ACHN (cell line): ENCODE data around the gene MACF1.

Source experiments
- DNase-seq: peaks from one replicate; pipeline ENCODE4 v3.0.0-alpha.2; 2015
- in situ Hi-C: cut with HindIII; loops from 2 replicates; pipeline ENCODE4 v1.10.0; 2017; ENCODE audit warnings: low sequenced_read_pairs, low pct_ligation_motif_present, low pct_unique_long_range_greater_than_20kb

MACF1 gene

DNA sequence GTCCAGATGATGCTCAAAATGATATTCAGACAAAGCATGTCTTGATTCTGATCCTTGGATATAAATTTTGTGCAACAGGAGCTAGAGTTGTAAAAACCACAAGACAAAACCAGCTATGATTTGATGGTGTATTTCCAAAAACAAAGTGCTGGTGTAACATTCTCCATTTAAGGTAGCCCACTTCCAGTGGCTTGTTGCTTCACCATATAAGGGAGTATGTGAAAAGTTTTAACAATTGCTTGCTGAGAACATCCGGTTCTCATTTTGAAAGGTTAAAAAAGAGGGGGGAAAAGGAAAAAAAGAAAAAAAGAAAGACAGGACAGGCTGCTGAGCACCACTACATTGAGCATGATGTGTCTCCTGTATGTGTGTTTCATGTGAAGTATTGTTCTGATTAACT is 123.6 kb downstream of the MACF1 start:
- in situ Hi-C loops: no loop called here
- DNase-seq: no peak

DNA sequence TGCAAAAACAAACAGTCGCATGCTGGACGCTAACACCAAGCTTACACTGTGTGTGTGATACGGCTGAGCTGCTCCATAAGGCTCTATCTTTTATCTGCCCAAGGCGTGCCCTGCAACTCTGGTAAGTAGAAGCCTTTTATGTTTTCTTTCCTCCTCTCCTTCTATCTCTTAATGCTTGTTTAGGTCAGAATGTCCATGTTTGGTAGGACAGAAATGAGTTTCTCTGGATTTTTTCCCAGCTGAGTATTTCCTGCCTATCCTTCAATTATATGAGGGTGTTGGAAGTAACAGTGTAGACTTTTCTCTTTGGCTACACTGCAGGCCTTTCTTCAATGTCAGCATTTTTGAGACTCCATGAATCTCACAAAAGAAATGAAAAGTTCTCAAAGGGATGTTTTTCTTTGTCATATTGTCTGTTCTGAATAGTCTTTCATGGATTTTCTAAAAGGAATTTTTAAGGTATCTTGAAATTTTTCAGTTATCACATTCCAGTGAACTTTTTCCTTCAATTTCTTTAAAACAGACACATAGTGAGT is 124.2 kb downstream of the MACF1 start:
- in situ Hi-C loops: no loop called here
- DNase-seq: no peak

DNA sequence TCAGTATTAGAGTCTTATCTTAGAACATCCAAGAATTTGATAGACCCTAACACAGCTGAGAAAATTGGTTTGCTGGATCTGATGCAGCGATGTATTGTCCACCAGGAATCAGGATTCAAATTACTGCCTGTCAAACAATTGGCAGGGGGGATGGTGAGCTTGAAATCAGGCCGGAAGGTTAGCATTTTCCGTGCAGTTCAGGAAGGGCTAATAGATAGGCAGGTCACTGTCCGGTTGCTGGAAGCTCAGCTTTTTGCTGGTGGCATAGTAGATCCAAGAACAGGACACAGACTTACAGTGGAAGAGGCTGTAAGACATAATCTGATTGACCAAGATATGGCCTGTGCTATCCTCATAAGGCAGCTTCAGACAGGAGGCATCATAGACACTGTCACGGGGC is 127.2 kb downstream of the MACF1 start:
- in situ Hi-C loops: no loop called here
- DNase-seq: no peak

DNA sequence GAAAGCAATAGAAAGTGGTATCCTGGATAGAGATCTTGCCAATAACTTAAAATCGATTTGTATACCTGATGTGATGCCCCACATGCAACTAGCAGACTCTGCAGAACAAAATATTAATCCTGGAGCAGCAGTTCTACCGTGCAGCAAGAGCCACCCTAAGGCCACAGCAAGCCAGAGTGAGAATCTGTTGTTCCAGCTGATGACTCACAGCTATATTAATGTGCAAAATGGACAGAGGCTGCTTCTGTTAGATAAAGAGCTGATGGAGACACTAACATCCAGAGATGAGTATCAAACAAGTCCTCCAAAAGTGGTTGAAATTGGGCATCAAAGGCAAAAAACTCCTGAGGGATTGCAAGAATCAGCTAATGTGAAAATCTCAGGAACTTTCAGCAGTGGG is 127.8 kb downstream of the MACF1 start:
- no peak for DNase-seq
- in situ Hi-C loops: no loop called here

DNA sequence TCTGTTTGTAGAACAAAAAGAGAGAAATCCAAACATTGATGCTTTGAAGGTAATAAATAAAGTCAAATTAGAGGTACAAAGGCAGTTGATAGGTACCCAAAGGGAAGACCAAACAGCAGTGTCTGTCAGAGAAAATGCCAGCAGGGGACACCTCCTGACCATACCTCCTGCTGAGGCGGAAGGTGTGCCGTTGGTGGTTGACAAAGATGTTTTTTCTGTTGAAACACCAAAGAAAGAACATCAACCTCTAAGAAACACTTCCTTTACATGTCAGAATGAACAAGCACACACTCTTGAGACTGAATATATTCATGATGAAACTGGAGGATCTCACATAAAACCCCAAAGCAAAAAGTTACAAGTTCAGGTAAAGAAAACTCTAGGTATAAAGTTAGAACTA is 128.3 kb downstream of the MACF1 start:
- in situ Hi-C loops: no loop called here
- DNase-seq: no peak

DNA sequence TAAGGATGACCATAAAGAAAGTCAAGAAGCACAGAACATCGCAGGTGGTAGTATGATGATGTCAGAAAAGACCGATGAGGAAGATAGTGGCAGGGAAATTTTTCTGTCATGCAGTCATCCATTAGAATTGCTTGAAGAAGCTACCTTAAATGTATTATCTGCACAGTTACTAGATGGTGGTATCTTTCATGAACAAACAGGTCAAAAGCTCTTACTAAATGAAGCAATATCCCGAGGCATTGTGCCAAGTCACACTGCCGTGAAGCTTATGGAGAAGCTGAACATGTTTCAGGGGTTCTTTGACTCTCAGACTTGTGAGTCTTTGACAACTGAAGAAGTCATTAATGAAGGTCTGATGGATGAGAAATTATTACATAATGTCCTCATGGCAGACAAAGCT is 128.8 kb downstream of the MACF1 start:
- DNase-seq: no peak
- in situ Hi-C loops: no loop called here

DNA sequence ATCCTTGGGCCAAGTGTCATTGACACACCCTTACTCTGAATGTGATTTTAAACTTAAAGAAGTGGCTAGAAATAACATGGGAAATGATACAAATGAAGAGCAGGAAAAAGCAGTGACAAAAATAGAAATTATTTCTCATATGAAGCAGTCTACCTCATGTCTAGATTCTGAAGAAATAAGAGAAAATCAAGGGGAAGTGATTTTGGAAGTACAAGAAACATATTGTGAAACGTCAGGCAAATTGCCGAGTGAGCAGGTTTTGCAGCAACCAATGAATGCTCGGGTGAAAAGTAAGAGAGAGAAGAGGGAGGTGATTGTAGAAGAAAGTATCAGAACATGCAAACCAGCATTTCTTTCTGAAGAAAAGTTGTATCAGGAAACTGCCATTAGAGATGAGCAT is 130.7 kb downstream of the MACF1 start:
- in situ Hi-C loops: no loop called here

DNA sequence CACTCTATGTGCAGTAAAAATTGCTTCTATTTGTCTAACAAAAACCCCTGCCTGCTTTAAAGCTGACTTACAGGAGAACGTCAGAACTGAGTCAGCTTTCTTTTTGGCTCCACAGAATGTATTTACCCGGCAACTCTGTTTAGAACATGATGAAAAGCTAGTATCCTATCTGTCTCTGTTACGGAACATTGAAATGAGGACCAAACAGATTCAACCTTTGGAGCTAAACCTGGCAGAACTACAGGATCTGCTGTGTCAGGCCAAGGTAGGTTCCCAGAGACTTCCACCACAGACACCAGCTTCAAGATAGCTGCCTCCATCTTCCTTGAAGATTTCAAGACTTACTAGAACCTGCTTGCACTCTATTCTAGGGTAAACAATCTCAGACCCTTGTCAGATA is 132.6 kb downstream of the MACF1 start:
- in situ Hi-C loops: no loop called here
- DNase-seq: no peak

More for the DNA sequence above, 130.7 kb downstream of the MACF1 start:
- DNase-seq: no peak

DNA sequence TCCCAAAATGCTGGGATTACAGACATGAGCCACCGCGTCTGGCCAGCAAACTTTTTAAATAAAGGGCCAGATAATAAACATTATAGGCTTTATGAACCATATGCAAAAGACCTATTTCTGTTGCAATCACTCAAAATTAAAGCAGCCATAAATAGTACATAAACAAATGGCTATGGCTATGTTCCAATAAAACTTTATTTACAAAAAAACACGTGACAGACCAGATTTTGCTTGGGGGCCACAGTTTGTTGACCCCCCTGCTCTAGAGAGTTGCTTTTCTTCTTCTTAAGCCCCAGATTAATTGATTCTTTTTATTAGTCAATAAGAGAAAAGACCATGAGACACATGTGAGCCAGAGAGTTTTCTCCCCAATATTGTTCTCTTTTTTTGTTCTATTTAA is 138.3 kb downstream of the MACF1 start:
- in situ Hi-C loops: no loop called here

DNA sequence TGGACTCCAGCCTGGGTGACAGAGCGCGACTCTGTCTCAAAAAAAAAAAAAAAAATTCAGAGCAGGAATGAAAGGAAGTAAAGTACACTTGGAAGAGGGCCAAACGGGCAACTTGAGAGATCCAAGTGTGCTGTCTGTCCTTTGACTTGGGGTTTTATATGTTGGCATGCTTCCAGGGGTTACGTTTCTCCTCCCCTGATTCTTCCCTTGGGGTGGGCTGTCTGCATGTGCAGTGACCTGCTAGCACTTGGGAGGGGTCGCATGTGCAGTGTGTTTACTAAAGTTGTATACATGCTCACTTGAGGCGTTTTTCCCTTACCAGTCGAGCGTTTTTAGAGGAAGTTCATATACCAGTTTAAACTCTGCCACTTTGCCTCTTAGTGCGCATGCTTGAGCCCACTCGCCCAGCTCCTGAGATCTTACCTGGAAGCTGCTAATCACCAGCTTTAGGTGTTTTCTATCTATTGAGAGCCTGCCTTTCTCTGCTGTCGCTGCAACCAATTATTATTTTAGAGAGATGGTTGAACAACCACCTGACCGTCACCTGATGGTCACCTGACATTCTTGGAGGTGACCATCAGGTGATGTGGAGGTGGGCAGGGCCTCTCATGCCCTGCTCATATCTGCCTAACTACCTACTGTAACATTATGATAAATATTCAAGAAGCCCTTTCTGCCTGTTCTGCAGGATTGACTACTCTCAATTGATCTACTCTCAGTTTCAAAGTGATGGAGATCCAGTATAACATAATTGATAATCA is 140.1 kb downstream of the MACF1 start:
- in situ Hi-C loops: no loop called here
- peak; percentile 12 for DNase-seq

More for the DNA sequence above, 138.3 kb downstream of the MACF1 start:
- no peak for DNase-seq

DNA sequence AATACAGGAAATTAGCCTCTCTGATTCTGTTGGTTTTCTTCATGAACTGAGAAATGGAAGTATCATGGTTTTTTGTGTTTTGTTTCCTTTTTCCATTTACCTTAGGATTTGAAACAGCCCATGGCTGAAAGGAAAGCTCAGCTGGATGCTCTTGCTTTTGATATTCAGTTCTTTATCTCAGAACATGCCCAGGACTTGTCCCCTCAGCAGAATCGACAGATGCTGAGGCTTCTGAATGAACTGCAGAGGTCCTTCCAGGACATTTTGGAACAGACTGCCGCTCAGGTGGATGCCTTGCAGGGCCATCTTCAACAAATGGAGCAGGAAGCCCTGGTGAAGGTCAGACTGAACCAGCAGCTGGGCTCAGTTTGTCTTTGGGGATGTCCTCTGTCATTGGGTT is 142.4 kb downstream of the MACF1 start:
- DNase-seq: no peak
- in situ Hi-C loops: no loop called here

DNA sequence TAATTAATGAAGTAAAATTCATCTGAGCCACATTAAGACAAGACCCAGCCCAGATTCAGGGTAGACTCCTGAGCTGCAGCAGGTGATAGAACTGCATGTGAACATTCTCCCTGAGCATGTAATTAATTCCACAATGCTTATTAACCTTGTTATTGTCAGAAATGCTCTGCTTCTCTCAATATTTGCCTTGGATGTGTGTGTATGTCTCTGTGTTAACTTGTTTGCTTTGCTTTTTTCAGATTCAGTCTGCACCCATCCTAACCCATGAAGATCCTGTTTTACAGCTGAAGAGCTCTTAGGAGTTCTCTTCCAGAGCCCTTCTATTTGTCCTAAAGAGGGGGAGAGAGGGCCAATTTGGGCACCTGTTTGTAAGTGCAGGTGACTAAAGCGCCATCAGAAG is 143.8 kb downstream of the MACF1 start:
- in situ Hi-C loops: no loop called here

DNA sequence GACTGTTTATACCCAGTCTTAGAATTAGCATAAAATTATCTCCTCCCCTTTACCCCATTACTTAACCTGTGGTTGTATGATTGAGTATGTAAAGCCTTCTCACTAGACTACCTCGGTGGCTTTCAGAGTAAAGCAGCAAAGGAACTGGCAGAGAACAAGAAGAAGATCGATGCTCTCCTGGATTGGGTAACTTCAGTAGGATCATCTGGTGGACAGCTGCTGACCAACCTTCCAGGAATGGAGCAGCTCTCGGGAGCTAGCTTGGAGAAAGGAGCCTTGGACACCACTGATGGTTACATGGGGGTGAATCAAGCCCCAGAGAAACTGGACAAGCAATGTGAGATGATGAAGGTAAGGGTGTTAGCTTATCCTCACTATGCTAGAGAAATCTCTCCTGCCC is 148.4 kb downstream of the MACF1 start:
- in situ Hi-C loops: no loop called here
- DNase-seq: no peak

More for the DNA sequence above, 143.8 kb downstream of the MACF1 start:
- DNase-seq: no peak

DNA sequence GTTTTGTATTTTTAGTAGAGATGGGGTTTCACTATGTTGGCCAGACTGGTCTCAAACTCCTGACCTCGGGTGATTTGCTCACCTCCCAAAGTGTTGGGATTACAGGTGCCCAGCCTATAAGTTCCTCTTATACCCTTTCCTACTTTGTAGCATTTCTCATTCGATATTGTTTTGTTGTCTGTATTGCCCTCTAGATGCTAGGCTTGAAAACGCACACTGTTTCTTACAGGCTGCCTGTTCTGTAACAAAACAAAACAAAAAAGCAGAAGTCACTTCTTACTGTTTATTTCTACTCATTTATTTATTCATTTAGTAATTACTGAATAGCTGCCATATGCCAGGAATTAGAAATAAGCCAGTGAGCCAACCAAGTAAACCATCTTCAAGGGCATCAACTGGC is 150.1 kb downstream of the MACF1 start:
- no peak for DNase-seq
- in situ Hi-C loops: no loop called here

DNA sequence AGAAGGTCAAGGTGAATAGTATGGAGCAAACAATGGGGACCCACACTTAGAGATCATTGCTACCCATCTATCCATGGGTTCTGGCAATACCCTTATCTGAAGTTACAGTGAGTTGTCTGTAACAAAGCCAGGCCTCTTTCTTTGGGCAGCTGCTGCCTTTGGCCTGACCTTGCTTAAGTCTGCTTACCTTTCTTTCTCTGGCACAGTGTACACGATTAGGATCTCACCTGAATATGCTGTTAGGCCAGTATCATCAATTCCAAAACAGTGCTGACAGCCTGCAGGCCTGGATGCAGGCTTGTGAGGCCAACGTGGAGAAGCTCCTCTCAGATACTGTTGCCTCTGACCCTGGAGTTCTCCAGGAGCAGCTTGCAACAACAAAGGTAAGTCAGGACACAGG is 154.0 kb downstream of the MACF1 start:
- in situ Hi-C loops: no loop called here
- DNase-seq: no peak

DNA sequence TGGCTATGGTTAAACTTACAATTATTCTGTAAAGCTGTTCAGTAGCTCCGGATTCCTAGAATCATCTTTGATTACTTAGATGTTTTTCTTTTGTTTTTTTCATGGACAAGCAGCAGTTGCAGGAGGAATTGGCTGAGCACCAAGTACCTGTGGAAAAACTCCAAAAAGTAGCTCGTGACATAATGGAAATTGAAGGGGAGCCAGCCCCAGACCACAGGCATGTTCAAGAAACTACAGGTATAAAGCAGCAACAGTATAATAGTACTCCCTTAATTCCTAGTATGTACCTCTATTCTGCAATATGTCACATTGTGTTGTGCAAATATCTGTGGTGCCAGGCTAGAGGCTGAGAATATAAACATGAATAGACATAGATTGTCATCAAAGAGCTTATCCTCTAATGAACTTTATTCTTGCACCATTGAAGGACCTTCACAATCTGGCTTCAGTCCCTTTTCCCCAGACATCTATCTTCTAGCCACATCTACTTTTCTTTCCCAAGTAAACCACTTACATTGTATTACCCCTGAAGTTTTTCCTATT is 154.6 kb downstream of the MACF1 start:
- in situ Hi-C loops: no loop called here
- no peak for DNase-seq

DNA sequence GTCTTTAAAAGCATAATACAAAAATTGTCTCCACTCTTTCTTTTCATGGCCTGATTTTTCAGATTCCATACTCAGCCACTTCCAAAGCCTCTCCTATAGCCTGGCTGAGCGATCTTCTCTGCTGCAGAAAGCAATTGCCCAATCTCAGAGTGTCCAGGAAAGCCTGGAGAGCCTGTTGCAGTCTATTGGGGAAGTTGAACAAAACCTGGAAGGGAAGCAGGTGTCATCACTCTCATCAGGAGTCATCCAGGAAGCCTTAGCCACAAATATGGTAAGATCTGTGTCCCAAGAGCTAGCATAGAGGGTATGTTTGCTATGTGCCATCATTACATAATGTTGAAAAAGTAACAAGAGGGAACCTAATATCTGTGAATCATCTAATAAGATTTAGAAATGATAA is 156.2 kb downstream of the MACF1 start:
- in situ Hi-C loops: no loop called here

DNA sequence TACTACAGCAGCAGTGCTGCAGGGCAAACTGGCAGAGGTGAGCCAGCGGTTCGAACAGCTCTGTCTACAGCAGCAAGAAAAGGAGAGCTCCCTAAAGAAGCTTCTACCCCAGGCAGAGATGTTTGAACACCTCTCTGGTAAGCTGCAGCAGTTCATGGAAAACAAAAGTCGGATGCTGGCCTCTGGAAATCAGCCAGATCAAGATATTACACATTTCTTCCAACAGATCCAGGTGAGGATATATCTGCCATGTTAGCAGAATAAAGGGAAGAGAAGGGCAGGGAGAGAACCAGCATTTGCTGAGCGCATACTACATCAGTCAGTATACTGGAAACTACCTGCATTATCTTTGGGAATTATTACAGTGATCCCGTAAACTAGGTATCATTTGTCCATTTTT is 157.0 kb downstream of the MACF1 start:
- no peak for DNase-seq
- in situ Hi-C loops: no loop called here

More for the DNA sequence above, 156.2 kb downstream of the MACF1 start:
- DNase-seq: no peak

DNA sequence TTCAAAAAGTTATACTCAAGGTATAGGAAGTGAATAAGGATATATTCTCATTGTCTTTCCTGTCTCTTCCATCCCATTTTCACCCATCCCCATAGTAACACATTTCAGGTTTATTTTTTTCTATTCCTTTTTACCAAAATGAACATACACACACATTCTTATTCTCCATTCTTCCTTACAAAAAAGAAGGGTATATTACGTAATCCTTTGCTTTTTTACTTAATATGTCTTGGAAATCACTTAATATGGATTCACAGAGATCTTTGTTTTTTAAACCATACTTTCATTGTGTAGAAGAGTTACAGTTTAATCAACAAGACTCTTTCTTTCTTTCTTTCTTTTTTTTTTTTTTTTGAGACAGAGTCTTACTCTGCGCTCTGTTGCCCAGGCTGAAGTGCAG is 158.8 kb downstream of the MACF1 start:
- in situ Hi-C loops: no loop called here
- DNase-seq: no peak

DNA sequence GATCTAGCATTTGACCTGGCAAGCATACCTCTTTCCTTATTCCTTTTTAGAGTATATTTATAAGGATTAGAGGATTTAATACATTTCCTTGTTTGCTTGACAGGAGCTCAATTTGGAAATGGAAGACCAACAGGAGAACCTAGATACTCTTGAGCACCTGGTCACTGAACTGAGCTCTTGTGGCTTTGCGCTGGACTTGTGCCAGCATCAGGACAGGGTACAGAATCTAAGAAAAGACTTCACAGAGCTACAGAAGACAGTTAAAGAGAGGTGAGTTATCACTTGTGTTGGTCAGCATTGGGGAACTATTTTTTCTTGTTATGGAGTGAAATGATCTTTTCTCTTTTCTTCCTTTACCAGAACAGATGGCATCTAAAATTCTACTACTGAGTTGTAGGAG is 163.6 kb downstream of the MACF1 start:
- in situ Hi-C loops: no loop called here
- no peak for DNase-seq
